GM18511 (cell line): Measurements from ENCODE around the gene WARS2.

ENCODE experiments used
- ATAC-seq: cut with Tn5 transposase; IDR thresholded peaks from one replicate; pipeline ENCODE4 v1.9.1; 2021; ENCODE audit warnings: mild to moderate bottlenecking, moderate library complexity; ENCODE audit not compliant: unreplicated experiment

Gene WARS2

GRCh38 chr1:118986555-118987467, 153.6 kb downstream of the WARS2 start:
- ATAC-seq: no peak

GRCh38 chr1:118985640-118986554, 154.6 kb downstream of the WARS2 start:
- ATAC-seq: no peak

GRCh38 chr1:118984722-118985639, 155.5 kb downstream of the WARS2 start:
- no peak for ATAC-seq

GRCh38 chr1:118984086-118984721, 156.2 kb downstream of the WARS2 start:
- ATAC-seq: no peak

GRCh38 chr1:118983558-118984041, 156.9 kb downstream of the WARS2 start:
- no peak for ATAC-seq

GRCh38 chr1:118982821-118983557, 157.5 kb downstream of the WARS2 start:
- ATAC-seq: no peak

GRCh38 chr1:118982266-118982665, 158.2 kb downstream of the WARS2 start:
- ATAC-seq: no peak

GRCh38 chr1:118981436-118981835, 159.0 kb downstream of the WARS2 start:
- no peak for ATAC-seq
